Kidney tubule cell (primary cell): Measurements from ENCODE around the gene KRTAP12-3.
"Not testable (repeated sequence)": the region's sequence is repeated elsewhere in the genome, so short reads cannot be mapped to it uniquely, and the experiment has no call there.

ENCODE experiments used
- DNase-seq: peaks from one replicate; pipeline ENCODE4 v3.0.0-alpha.2; 2018; ENCODE audit warnings: low spot score

KRTAP12-3 gene

GRCh38 chr21:44657635-44658540, at the start of gene KRTAP12-3:
Gene KRTAP12-3 (plus strand): TSS chr21:44657932. CDS start chr21:44657980, 48 bp downstream.
- no peak for DNase-seq

GRCh38 chr21:44609193-44609592, 48.5 kb upstream of the KRTAP12-3 start:
- DNase-seq: no peak

DNA sequence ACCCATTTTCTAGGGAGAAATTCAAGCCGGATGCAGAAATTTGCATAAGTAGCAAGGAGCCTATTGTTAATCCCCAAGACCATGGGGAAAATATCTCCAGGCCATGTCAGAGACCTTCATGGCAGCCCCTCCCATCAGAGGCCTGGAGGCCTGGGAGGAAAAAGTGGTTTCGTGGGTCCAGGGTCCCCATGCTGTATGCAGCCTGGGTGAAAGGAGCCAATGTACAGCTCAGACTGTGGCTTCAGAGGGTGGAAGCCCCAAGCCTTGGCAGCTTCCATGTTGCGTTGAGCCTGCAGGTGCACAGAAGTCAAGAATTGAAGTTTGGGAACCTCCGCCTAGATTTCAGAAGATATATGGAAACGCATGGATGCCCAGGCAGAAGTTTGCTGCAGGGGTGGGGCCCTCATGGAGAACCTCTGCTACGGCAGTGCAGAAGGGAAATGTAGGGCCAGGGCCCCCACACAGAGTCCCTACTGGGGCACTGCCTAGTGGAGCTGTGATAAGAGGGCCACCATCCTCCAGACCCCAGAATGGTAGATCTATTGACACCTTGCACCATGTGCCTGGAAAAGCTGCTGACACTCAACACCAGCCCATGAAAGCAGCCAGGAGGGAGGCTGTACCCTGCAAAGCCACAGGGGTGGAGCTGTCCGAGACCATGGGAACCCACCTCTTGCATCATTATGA, 47.4 kb upstream of the KRTAP12-3 start:
- not testable (repeated sequence) for DNase-seq

GRCh38 chr21:44611551-44611950, 46.2 kb upstream of the KRTAP12-3 start:
- DNase-seq: no peak

DNA sequence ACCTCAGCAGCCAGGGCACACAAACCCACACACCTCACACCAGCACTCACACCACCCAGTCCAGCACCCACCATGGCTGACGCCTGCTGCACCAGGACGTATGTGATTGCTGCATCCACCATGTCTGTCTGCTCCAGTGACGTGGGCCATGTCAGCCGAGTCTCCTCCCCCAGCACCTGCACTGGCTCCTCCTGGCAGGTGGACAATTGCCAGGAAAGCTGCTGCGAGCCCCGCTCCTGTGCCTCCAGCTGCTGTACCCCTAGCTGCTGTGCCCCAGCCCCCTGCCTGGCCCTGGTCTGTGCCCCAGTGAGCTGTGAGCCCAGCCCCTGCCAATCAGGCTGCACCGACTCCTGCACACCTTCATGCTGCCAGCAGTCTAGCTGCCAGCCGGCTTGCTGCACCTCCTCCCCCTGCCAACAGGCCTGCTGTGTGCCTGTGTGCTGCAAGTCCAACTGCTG, 45.7 kb upstream of the KRTAP12-3 start, which contains the start of gene KRTAP10-8:
Gene KRTAP10-8 (plus strand): TSS at position 51 of the 458 bp plus-strand sequence. CDS start 22 bp downstream, at position 73.
- DNase-seq: no peak

- no peak for DNase-seq
These were observed 45.0 kb upstream of the KRTAP12-3 start for GRCh38 chr21:44612669-44613229.

GRCh38 chr21:44613386-44614155, 44.2 kb upstream of the KRTAP12-3 start:
- no peak for DNase-seq

GRCh38 chr21:44614161-44614631, 43.5 kb upstream of the KRTAP12-3 start:
- DNase-seq: no peak

DNA sequence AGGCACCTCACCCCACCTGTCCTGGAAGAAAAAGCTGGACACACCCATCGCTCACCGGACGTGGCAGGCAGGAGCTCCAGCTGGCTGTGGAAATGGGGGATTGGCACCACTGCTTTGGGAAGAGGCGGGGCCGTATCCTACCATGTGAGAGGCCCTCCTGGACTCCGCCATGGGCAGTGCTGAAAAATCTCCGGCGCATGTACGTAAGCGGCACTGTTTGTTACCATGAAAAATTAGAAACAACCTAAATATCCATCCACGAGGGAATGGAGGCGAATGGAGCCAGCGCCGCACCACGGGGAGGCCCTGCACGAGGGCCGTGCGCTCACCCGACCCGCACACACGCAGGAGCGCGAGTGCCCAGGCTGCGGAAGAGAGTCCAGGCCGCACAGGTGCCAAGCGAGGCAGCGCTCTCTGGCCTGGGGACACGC, 42.8 kb upstream of the KRTAP12-3 start:
- DNase-seq: no peak

DNA sequence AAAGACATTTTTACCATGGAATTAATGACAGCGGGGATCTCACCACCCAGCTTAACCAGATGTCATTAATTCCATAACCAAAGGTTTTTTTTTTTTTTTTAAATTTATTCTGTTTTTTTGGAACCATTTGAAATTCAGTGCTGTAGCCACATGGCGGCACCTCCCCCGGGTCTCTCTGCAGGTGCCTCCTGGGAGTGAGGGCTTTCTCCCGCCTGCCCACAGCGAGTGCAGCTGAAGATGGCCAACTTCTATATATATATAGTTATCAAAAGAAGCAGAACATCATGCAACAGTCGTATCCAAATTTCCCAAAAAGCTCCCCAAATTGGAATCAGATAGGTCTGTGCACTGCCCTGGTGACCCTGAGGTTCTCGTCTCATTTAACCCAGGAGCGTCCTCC, 42.3 kb upstream of the KRTAP12-3 start:
- DNase-seq: no peak

DNA sequence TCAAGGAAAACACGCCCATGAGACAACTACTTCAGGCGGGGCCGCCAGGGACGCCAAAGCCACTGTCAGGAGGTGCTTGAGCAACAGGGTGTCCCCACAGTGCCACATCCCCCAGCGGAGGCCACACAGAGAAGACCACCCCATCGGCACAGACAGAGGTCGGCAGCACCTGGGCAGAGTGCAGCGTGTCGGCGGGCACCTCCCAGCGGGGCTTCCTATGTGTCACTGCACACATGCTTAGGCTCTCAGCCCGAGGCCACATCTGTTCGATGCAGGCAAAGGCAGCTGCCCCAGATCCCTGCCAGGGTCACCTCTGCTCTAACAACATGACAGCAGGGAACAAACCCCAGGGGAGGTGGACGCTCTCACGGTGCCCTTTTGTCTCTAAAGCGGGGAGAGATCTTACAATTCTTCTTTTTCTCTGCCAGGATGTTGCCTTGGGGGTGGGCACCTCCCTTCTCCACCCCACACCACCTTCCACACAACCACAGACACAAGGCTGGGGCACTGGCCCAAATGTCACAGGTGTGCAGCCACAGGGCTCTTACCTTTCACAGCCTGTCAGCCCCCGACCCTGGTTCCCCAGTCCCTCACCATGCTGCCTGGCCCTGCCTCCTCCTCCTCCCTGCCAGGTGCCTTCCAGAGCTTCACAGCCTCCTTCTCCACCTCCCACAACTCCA, 41.7 kb upstream of the KRTAP12-3 start:
- DNase-seq: no peak

GRCh38 chr21:44616591-44616926, 41.2 kb upstream of the KRTAP12-3 start:
- DNase-seq: no peak

DNA sequence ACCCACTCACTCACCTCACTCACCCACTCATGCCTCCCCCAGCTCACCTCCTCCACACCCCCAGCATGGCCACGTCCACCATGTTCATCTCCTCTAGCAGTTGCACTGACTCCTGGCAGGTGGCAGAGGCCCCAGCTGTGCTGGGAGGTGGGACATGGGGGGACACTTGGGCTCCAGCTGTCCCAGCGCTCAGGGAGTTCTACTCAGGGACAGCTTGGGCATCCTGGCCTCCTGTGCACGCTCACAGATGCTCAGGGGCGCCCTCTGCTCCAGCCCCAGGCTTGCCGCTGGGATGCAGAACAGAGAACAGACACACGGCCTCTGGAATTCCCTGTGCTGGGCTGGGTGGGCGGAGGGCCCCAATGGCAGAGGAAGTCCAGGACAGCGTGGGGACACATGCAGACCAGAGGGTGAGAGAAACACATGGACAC, 40.6 kb upstream of the KRTAP12-3 start:
- no peak for DNase-seq

DNA sequence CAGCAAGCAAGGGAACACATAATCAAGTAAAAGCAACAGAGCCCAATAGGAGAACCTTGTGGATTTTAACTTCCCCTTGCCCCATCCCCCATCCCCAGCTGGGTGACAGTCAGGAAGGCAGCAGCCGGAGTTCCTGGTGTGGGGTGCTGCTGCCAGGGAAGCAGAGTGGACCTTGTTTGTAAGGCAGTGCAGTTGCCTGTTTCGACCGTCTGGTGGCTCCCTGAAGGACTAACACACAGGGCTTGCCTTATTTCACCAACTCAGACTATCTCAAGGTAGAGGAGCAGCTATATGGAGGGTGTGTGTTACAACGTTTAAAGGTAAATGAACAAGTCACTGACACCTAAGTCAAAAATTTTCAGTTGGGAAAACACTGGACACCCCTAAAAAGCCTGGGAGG, 39.2 kb upstream of the KRTAP12-3 start:
- DNase-seq: peak; percentile 2

DNA sequence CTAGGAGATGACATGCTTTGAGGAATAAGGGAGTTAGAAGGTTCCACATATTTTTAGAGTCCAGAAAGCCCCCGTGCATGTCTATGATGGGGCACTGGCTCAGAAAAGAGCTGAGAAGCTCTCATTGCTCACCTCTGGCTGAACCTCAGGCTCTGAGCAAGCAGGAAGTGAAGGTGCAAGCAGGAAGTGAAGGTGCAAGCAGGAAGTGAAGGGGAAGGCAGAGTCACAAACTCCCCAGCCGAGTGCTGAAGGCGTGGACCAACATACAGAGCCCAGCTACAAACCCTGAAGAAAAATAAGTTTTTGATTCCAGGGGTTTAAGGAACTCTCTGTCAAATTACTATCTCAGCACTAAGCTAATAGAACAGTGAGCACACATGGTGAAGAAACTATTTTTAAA, 38.8 kb upstream of the KRTAP12-3 start:
- DNase-seq: peak; percentile 16

DNA sequence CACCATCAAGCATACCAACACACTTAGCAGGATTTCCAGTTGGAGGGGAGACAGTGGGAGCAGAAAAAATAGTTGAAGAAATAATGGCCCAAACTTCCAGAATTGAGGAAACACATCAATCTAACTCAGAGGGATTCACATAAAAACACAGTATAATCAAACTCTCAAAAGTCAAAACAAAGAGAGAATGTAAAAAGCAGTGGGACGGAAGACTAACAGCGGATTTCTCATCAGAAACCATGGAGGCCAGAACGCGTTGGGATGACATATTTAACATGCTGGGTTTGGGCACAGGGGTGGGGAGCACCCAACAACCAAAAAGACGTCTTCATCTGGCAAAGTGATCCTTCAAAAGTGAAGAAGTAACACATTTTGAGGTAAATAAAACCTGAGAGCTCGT, 37.8 kb upstream of the KRTAP12-3 start:
- DNase-seq: no peak

DNA sequence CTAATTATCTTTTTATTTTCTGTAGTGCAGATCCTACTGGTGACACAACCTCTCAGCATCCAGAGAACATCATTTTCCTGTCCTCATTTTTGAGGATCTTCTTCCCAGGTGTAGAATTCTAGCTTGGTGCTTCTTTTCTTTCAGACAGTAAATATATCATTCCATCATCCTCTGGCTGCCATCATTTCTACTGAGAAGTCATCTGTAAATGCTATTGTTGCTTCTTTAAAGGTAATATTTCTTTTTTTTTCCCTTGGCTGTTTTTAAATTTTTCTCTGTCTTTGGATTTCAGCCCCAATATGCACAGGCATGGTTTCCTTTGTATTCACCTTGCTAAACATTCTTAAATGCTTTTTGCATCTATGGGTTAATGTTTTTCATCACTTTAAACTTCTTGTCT, 34.2 kb upstream of the KRTAP12-3 start:
- no peak for DNase-seq

GRCh38 chr21:44625756-44626155, 32.0 kb upstream of the KRTAP12-3 start:
- DNase-seq: no peak

DNA sequence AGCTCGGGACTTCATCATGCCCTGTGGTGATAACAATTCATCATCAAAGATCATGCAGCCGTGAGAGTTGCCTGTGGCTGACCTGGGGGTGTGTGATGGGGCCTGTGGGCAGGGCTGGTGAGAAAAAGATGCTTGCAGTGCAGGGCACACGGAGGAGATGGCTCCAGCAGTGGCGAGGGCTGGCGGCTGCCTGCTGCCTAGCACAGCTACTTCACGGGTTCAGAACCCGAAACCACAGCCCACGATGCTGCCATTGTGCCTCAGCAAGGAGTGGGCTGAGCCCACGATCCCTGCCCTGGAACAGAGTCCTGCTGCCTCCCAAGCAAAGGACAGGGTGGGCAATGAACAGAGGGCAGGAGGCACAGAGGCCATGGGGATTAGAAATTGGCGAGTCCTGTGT, 31.5 kb upstream of the KRTAP12-3 start:
- DNase-seq: no peak

DNA sequence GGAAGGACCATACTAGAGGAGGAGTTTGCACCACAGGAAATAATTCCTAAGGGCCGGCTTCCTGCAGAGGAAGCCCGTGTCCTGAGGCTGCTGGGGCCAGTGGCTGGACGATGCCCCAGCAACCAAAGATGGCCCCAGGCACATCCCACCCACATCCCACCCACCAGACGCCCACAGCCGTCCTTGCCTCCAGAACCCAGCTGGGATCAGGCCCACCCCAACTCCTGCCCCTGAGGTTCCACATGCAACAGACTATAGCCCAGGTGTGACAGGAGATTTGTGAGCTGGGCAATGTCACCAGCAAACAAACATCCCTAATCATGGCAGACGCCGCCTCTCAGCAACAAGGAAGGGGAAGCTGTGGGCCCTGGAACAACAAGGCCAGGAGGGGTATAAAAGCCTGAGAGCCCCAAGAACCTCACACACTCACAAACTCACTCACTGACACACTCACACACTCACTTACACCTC, 31.0 kb upstream of the KRTAP12-3 start, which contains the start of gene KRTAP10-9:
Gene KRTAP10-9 (plus strand): TSS at position 421 of the 471 bp plus-strand sequence. CDS start 79 bp downstream, outside the sequence.
- DNase-seq: no peak
